ENCODE data around the gene DCUN1D2.

DNA sequence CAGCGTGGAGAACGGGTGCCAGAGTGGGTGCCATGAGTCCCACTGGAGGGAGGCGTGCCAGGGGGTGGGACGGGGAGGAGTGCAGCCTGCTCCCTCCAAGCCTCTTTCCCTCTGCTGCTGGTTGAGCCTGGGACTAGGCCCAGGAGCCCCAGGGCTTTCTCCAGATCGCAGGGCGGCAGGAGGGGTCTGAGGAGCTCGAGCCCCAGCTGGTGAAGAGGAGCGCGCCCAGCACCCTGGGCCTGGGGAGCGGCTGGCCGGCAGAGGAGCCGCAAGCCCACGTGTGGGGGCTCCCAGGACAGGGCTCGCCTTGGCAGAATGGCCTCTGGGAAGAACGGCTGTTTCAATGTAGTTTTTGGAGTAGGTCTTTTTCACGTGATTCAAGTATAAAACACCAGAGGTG is 12.2 kb upstream of the DCUN1D2 start:
- TF ChIP-seq, protein P1, sequence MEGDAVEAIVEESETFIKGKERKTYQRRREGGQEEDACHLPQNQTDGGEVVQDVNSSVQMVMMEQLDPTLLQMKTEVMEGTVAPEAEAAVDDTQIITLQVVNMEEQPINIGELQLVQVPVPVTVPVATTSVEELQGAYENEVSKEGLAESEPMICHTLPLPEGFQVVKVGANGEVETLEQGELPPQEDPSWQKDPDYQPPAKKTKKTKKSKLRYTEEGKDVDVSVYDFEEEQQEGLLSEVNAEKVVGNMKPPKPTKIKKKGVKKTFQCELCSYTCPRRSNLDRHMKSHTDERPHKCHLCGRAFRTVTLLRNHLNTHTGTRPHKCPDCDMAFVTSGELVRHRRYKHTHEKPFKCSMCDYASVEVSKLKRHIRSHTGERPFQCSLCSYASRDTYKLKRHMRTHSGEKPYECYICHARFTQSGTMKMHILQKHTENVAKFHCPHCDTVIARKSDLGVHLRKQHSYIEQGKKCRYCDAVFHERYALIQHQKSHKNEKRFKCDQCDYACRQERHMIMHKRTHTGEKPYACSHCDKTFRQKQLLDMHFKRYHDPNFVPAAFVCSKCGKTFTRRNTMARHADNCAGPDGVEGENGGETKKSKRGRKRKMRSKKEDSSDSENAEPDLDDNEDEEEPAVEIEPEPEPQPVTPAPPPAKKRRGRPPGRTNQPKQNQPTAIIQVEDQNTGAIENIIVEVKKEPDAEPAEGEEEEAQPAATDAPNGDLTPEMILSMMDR (IDR thresholded peaks at IDR 0.05), result no peak
- TF ChIP-seq POLR2A (IDR thresholded peaks at IDR 0.05) (no peak), POLR2AphosphoS5 (IDR thresholded peaks at IDR 0.05) (no peak)

All from breast epithelium (tissue), 3 donors.